Caco-2 (cell line): Measurements from ENCODE around the gene SERPINB6. TPM values are rescaled to one million over a fixed set of nuclear protein-coding genes. Genes with fewer than 3 reads are reported as not detected.

Experiments used
- BruUV-seq: library from RNA; stranded (reverse); fragments of 400-500 nt; replicated peaks from 2 replicates; lab custom pipeline; 2021; lab: Mats Ljungman, UMichigan
- CTCF ChIA-PET: fragments of 300-600 bp; sonication (Branson Sonifier 250); formaldehyde crosslinking; loops from one replicate; lab custom pipeline; 2022; ENCODE audit warnings: antibody characterized with exemption; lab: Charles Lee
- POLR2A ChIA-PET: fragments of 300-600 bp; sonication (Branson Sonifier 250); formaldehyde crosslinking; loops from one replicate; lab custom pipeline; 2022; ENCODE audit warnings: antibody characterized with exemption; lab: Charles Lee
- DNase-seq, 2 experiments: peaks; one replicate each; pipeline versions ENCODE4 v3.0.0 to v3.0.0-alpha.2; 2020 to 2022
- H3K27me3 ChIP-seq: replicated peaks from 2 replicates; pipeline ENCODE4 v1.6.0; 2011; ENCODE audit warnings: low read length; ENCODE audit not compliant: control insufficient read depth, insufficient read depth
- H3K36me3 ChIP-seq: 2 replicates; pipeline ENCODE4 v1.5.1; 2011; ENCODE audit warnings: low read length; ENCODE audit not compliant: control insufficient read depth, insufficient read depth
- H3K4me1 ChIP-seq: fragments of 250-450 bp; sonication (Bioruptor Pico); 2 replicates; pipeline ENCODE4 v1.5.1; 2020; ENCODE audit warnings: mild to moderate bottlenecking
- H3K4me3 ChIP-seq: 2 replicates; pipeline ENCODE4 v1.5.1; 2011; ENCODE audit warnings: low read depth, mild to moderate bottlenecking, control low read depth, low read length
- H3K9me3 ChIP-seq: fragments of 250-450 bp; sonication (Bioruptor Pico); 2 replicates; pipeline ENCODE4 v1.5.1; 2020; ENCODE audit warnings: mild to moderate bottlenecking, moderate library complexity
- H3K27ac Mint-ChIP-seq: one replicate; pipeline ENCODE4 v1.8.0; 2022; ENCODE audit warnings: mixed read lengths; ENCODE audit not compliant: unreplicated experiment
- H3K27me3 Mint-ChIP-seq: one replicate; pipeline ENCODE4 v1.8.0; 2022; ENCODE audit warnings: mixed read lengths; ENCODE audit not compliant: insufficient read depth, unreplicated experiment
- H3K36me3 Mint-ChIP-seq: one replicate; pipeline ENCODE4 v1.8.0; 2022; ENCODE audit warnings: mild to moderate bottlenecking, mixed read lengths; ENCODE audit not compliant: insufficient read depth, unreplicated experiment
- H3K4me1 Mint-ChIP-seq: one replicate; pipeline ENCODE4 v1.8.0; 2022; ENCODE audit warnings: low read depth, mixed read lengths; ENCODE audit not compliant: unreplicated experiment
- H3K4me3 Mint-ChIP-seq: one replicate; pipeline ENCODE4 v1.8.0; 2022; ENCODE audit warnings: mild to moderate bottlenecking, moderate library complexity, mixed read lengths; ENCODE audit not compliant: unreplicated experiment
- H3K9me3 Mint-ChIP-seq: one replicate; pipeline ENCODE4 v1.8.0; 2022; ENCODE audit warnings: mixed read lengths; ENCODE audit not compliant: unreplicated experiment
- intact Hi-C: fragments of 100-400 bp; cut with micrococcal nuclease; formaldehyde crosslinking; loops from one replicate; pipeline ENCODE4 v1.10.0; 2022; ENCODE audit not compliant: unreplicated experiment
- total RNA-seq: library from RNA; stranded (reverse); gene quantifications from 2 replicates; pipeline ENCODE4 v1.2.3, GENCODE V29; 2022
- TF ChIP-seq, protein P1 (sequence below), 2 experiments: fragments of 200-600 bp in 1 of 2; IDR thresholded peaks; 1 replicate in 1 of 2; 2 replicates in 1 of 2; pipeline versions ENCODE4 v1.5.1 to v1.8.0; 2011 to 2022; ENCODE audit warnings: antibody characterized with exemption in 1 of 2, control low read depth in 1 of 2, inconsistent platforms in 1 of 2, low read depth in 1 of 2, low read length in 1 of 2, mild to moderate bottlenecking in 1 of 2, moderate library complexity in 1 of 2; ENCODE audit not compliant: insufficient read depth in 1 of 2, severe bottlenecking in 1 of 2, unreplicated experiment in 1 of 2

SERPINB6 gene
- total RNA-seq, 1 experiment from 2014 or later = 60.0 TPM

GRCh38 chr6:2900821-2901644 is 70.3 kb downstream of the SERPINB6 start:
- Histone ChIP-seq H3K9me3 (no peaks in the 10 kb centered on the region), H3K4me3 (no peak overlapping the region), H3K4me1 (no peaks in the 10 kb centered on the region), H3K27me3 (no peaks in the 10 kb centered on the region), H3K36me3 (no peaks in the 10 kb centered on the region)
- intact Hi-C loops = no loop called here
- H3K4me3 Mint-ChIP-seq = no peak overlapping the region
- H3K9me3 Mint-ChIP-seq = no peaks in the 10 kb centered on the region
- H3K36me3 Mint-ChIP-seq = no peaks in the 10 kb centered on the region
- CTCF ChIA-PET = no interaction called here
- H3K27me3 Mint-ChIP-seq = no peaks in the 10 kb centered on the region
- no TSS peak for BruUV-seq
- H3K27ac Mint-ChIP-seq = no peak overlapping the region
- POLR2A ChIA-PET = no interaction called here
- TF ChIP-seq, protein P1, sequence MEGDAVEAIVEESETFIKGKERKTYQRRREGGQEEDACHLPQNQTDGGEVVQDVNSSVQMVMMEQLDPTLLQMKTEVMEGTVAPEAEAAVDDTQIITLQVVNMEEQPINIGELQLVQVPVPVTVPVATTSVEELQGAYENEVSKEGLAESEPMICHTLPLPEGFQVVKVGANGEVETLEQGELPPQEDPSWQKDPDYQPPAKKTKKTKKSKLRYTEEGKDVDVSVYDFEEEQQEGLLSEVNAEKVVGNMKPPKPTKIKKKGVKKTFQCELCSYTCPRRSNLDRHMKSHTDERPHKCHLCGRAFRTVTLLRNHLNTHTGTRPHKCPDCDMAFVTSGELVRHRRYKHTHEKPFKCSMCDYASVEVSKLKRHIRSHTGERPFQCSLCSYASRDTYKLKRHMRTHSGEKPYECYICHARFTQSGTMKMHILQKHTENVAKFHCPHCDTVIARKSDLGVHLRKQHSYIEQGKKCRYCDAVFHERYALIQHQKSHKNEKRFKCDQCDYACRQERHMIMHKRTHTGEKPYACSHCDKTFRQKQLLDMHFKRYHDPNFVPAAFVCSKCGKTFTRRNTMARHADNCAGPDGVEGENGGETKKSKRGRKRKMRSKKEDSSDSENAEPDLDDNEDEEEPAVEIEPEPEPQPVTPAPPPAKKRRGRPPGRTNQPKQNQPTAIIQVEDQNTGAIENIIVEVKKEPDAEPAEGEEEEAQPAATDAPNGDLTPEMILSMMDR (IDR thresholded peaks at IDR 0.05; ENCODE audit: insufficient read depth in 1 of 2, low read depth in 1 of 2, low read length in 1 of 2, severe bottlenecking in 1 of 2, unreplicated experiment in 1 of 2) = no peak
- no peaks in the 10 kb centered on the region for H3K4me1 Mint-ChIP-seq
- no peak for DNase-seq

DNA sequence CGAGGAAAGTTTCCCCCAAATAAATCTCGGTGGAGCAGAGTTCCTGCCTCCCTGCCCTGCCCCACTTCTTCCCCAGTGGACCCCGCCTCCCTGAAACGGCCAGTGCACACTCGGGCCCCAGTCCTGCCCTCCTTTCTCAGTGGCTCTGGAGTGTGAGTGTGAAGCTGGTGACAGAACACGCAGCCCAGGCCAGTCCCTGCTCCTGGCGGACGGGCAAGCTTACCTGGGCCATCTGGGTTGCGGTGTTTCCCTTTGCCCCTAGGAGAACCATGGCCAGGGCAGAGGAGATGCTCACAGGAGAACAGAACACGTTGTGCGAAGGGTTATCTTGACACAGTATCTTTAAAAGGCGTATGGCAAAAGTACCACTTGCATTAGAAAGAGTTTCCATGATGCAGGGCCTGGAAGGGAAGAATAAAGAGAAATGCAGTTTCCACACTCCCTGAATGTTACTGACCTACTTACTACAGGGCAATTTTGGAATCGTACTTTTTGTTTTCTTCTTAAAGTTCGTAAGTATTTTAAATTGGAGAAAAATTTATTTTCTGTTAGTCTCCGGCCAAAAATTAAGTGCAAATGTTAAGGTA is 71.1 kb downstream of the SERPINB6 start:
- Mint-ChIP-seq H3K36me3 (no peaks in the 10 kb centered on the region), H3K27me3 (no peaks in the 10 kb centered on the region), H3K4me3 (no peak overlapping the region), H3K4me1 (no peaks in the 10 kb centered on the region), H3K27ac (no peak overlapping the region), H3K9me3 (no peaks in the 10 kb centered on the region)
- ChIA-PET POLR2A (no interaction called here), CTCF (no interaction called here)
- DNase-seq = no peak
- Histone ChIP-seq H3K4me1 (no peaks in the 10 kb centered on the region), H3K9me3 (no peaks in the 10 kb centered on the region), H3K4me3 (no peak overlapping the region), H3K27me3 (no peaks in the 10 kb centered on the region), H3K36me3 (no peaks in the 10 kb centered on the region)
- TF ChIP-seq, protein P1 (IDR thresholded peaks at IDR 0.05; ENCODE audit: insufficient read depth in 1 of 2, low read depth in 1 of 2, low read length in 1 of 2, severe bottlenecking in 1 of 2, unreplicated experiment in 1 of 2) = no peak
- intact Hi-C loops = no loop called here
- BruUV-seq = no TSS peak

DNA sequence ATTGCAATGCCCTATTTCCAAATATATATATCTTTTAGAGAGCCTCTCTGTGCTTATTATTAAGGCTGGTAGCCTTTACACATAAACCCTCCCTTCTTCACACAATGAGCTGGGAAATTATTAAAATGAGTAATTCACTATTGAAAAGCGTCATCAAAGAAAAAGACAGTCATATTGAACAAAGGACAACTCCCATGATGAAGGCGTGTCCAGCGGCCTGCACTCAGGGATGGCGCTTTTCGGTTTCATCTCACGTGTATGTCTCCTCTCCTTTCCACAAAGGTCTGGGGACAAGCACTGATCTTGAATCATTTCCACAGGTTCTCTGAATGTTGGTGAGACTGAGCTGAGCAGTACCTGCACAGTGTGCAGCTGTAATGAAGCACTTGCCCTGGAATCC is 71.8 kb downstream of the SERPINB6 start:
- DNase-seq = no peak
- Mint-ChIP-seq H3K27me3 (no peaks in the 10 kb centered on the region), H3K36me3 (no peaks in the 10 kb centered on the region), H3K4me1 (no peaks in the 10 kb centered on the region), H3K4me3 (no peak overlapping the region), H3K27ac (no peak overlapping the region), H3K9me3 (no peaks in the 10 kb centered on the region)
- intact Hi-C loops = no loop called here
- TF ChIP-seq, protein P1 (IDR thresholded peaks at IDR 0.05; ENCODE audit: insufficient read depth in 1 of 2, low read depth in 1 of 2, low read length in 1 of 2, severe bottlenecking in 1 of 2, unreplicated experiment in 1 of 2) = no peak
- Histone ChIP-seq H3K27me3 (no peaks in the 10 kb centered on the region), H3K9me3 (no peaks in the 10 kb centered on the region), H3K4me3 (no peak overlapping the region), H3K4me1 (no peaks in the 10 kb centered on the region), H3K36me3 (no peaks in the 10 kb centered on the region)
- CTCF ChIA-PET = no interaction called here
- POLR2A ChIA-PET = no interaction called here
- BruUV-seq = no TSS peak

Other genes with a start within 250 kb of the SERPINB6 start
- gene MYLK4, start 220.6 kb downstream of the SERPINB6 start, total RNA-seq = 0.65 and 0.75 TPM in 2 replicates
- gene WRNIP1, start 206.2 kb downstream of the SERPINB6 start, total RNA-seq = 46.5 and 51.7 TPM in 2 replicates
- 75.6 and 81.9 TPM in 2 replicates for gene SERPINB1, start 129.7 kb downstream of the SERPINB6 start, total RNA-seq
- gene SERPINB9, start 68.3 kb downstream of the SERPINB6 start, total RNA-seq = 3.1 and 3.5 TPM in 2 replicates
- 35.8 and 37.2 TPM in 2 replicates for gene NQO2, start 28.3 kb upstream of the SERPINB6 start, total RNA-seq
- gene RIPK1, start 96.9 kb upstream of the SERPINB6 start, total RNA-seq = 15.5 and 15.6 TPM in 2 replicates
- gene BPHL, start 147.1 kb upstream of the SERPINB6 start, total RNA-seq = 29.5 and 31.5 TPM in 2 replicates
- gene TUBB2A, start 186.0 kb upstream of the SERPINB6 start, total RNA-seq = 89.8 and 90.7 TPM in 2 replicates